ENCODE data around the gene TAS2R42.
A peak's percentile ranks its signal among the peaks of the same experiment; 100 is the strongest.

TAS2R42 gene

GRCh38 chr12:11202811-11203210 lies 16.1 kb upstream of the TAS2R42 start:
- no peak for DNase-seq (ENCODE audit: extremely low read depth, low read depth)
- no peak overlapping the region for H3K4me3 ChIP-seq (replicated peaks; ENCODE audit: low read depth, low read length)
- TF ChIP-seq, protein P1, sequence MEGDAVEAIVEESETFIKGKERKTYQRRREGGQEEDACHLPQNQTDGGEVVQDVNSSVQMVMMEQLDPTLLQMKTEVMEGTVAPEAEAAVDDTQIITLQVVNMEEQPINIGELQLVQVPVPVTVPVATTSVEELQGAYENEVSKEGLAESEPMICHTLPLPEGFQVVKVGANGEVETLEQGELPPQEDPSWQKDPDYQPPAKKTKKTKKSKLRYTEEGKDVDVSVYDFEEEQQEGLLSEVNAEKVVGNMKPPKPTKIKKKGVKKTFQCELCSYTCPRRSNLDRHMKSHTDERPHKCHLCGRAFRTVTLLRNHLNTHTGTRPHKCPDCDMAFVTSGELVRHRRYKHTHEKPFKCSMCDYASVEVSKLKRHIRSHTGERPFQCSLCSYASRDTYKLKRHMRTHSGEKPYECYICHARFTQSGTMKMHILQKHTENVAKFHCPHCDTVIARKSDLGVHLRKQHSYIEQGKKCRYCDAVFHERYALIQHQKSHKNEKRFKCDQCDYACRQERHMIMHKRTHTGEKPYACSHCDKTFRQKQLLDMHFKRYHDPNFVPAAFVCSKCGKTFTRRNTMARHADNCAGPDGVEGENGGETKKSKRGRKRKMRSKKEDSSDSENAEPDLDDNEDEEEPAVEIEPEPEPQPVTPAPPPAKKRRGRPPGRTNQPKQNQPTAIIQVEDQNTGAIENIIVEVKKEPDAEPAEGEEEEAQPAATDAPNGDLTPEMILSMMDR (IDR thresholded peaks at IDR 0.05; ENCODE audit: low read depth, low read length, missing control alignments): no peak

DNA sequence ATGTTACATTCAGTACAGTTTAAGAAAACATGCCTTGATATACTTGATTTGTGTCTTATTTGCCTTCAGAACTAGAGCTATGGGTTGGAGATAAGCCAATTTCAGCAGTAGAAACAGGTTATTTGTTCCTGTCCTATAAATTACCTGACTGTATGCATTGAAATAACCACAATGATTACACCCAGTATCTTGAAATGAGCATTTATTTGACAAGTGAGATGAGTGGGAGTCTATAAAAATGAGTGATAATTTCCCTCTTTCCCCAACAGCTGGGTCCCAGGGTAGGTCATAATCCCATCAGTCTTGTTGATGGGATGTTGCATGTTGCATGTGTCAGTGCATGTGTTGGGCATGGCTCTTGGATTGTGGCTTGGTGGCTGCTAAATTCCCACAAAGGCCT lies 3.7 kb downstream of the TAS2R42 start:
- TF ChIP-seq, protein P1 (IDR thresholded peaks at IDR 0.05; ENCODE audit: low read depth, low read length, missing control alignments): no peak
- H3K4me3 ChIP-seq (replicated peaks; ENCODE audit: low read depth, low read length): no peak overlapping the region
- DNase-seq (ENCODE audit: extremely low read depth, low read depth): no peak

DNA sequence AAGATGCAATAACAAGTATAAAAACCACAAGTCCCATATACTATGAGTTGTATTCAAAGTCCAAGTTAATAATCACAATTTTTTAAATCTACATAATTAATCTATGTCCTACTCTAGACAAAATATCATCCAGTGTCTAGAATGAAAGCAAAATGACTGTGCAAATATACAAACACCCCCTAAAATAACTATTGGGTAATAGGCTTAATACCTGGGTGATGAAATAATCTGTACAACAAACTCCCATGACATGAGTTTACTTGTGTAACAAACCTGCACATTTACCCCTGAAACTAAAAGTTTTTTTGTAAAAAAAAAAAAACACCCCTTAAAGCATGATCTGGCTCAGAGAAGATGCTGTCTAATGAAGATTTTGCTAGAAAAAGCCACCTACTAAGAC lies 4.2 kb downstream of the TAS2R42 start:
- DNase-seq (ENCODE audit: extremely low read depth, low read depth): no peak
- TF ChIP-seq, protein P1 (IDR thresholded peaks at IDR 0.05; ENCODE audit: low read depth, low read length, missing control alignments): no peak
- no peak overlapping the region for H3K4me3 ChIP-seq (replicated peaks; ENCODE audit: low read depth, low read length)

DNA sequence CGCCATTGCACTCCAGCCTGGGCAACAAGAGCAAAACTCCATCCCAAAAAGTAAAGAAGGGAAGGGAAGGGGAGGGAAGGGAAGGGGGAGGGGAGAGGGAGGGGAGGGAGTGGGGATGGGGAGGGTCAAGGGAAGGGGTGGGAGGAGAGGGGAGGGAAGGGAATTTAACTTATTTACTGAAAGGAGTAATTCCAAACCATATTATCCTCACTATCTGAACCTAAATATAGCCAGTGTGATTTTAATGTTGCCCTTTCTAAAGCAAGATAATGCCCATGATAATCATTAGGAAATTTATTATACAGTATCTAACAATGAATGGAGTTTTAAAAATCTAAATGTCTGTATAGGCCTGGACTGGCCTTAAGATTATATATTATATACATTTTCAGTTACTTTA lies 8.5 kb downstream of the TAS2R42 start:
- H3K4me3 ChIP-seq (replicated peaks; ENCODE audit: low read depth, low read length): no peak overlapping the region
- DNase-seq (ENCODE audit: extremely low read depth, low read depth): no peak
- TF ChIP-seq, protein P1 (IDR thresholded peaks at IDR 0.05; ENCODE audit: low read depth, low read length, missing control alignments): no peak

DNA sequence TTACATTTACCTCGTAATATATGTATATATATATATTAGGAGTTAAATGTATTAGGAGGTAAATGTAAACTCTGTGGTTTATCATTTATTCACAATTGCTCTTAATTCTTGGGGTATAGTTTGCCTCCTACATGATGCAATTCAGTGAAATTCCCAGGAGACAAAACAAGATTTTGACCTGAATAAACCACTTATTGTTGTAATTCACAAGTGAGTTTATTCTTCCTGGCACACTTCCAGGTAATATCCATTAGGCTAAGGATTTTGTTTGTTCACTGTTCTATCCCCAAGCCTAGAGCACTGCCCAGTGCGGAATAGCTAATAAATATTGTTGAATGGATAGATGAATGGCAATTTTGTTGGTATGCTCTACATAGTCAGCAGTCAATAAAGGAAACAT lies 12.7 kb downstream of the TAS2R42 start:
- DNase-seq (ENCODE audit: extremely low read depth, low read depth): no peak
- no peak overlapping the region for H3K4me3 ChIP-seq (replicated peaks; ENCODE audit: low read depth, low read length)
- TF ChIP-seq, protein P1 (IDR thresholded peaks at IDR 0.05; ENCODE audit: low read depth, low read length, missing control alignments): no peak

GRCh38 chr12:11171969-11172675 lies 14.6 kb downstream of the TAS2R42 start:
- no peak for DNase-seq (ENCODE audit: extremely low read depth, low read depth)
- TF ChIP-seq, protein P1 (IDR thresholded peaks at IDR 0.05; ENCODE audit: low read depth, low read length, missing control alignments): no peak
- H3K4me3 ChIP-seq (replicated peaks; ENCODE audit: low read depth, low read length): peak overlapping the region; percentile 67
